ENCODE results near the gene RAB18. TPM values are rescaled to one million over a fixed set of nuclear protein-coding genes. Genes with fewer than 3 reads are reported as not detected.

The RAB18 gene
- total and polyA plus RNA-seq, 9 of the 15 experiments (the other 6 are each of a cell fraction or from before 2014, with no cell fraction given): 10.5 to 46.3 (median 32.5) TPM

GRCh38 chr10:27504007-27504807 is at the start of gene RAB18 (continued):
- TF ChIP-seq ZNF395 (CRISPR knock-in tag; IDR thresholded peaks at IDR 0.05): 0 out of 2 replicates have a peak, but pooled peaks have one; percentile 27
- TF ChIP-seq USF2 (CRISPR knock-in tag; IDR thresholded peaks at IDR 0.05): 0 out of 2 replicates have a peak, but pooled peaks have one; percentile 10
- TF ChIP-seq PPARD (CRISPR knock-in tag; IDR thresholded peaks at IDR 0.05): no peak
- TF ChIP-seq ETV1 (tag; conservative IDR thresholded peaks at IDR 0.05; ENCODE audit: low read depth): peak; percentile 76
- TF ChIP-seq TSC22D4 (tag; IDR thresholded peaks at IDR 0.05): no peak
- TF ChIP-seq TAF1 (IDR thresholded peaks at IDR 0.05; ENCODE audit: control insufficient read depth, extremely low read depth, insufficient read depth, low read length, severe bottlenecking): peak; percentile 78
- peak in 1 of 2 experiments; percentile 72; a peak in 3 of 4 replicates for TF ChIP-seq SRF (CRISPR knock-in tag; IDR thresholded peaks at IDR 0.05)
- no peak for TF ChIP-seq E2F3 (CRISPR knock-in tag; IDR thresholded peaks at IDR 0.05)
- TF ChIP-seq SNIP1 (IDR thresholded peaks at IDR 0.05; ENCODE audit: low read depth): 0 out of 2 replicates have a peak, but pooled peaks have one; percentile 40
- TF ChIP-seq ZFP30 (CRISPR knock-in tag; IDR thresholded peaks at IDR 0.05; ENCODE audit: borderline replicate concordance): no peak
- peak; percentile 64; the same call in 1 of the 2 replicates for TF ChIP-seq MGA (IDR thresholded peaks at IDR 0.05)

All from K562 (cell line).